ENCODE results near the gene SHC1.
A peak's percentile ranks its signal among the peaks of the same experiment; 100 is the strongest.

SHC1 gene

DNA sequence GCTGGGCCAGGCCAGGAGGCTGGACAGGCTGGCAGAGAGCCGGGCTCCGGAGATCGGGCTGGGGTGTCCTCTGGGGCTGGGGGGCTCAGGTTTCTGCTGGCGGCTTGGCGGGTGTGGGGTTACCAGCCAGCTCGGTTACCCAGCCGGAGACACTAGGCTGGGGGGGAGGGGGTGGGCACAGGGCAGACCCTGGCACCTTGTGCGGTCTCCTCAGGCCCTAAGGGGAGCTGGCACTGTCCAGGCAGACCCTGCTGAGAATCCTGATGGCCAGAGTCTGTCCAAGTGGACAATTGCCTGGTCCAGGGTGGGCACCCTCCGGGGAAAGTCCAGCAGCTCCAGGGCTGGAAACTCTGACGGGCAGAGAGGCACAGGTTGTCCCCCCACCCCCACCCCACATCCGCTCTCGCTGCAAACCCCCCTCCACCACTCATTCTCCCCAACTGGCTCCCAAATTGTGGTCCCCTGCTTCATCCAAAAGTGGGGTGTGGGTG, 38.7 kb upstream of the SHC1 start:
- Histone ChIP-seq H3K36me3 (peaks cover 11% of the 10 kb centered on the region), H3K9me3 (no peaks in the 10 kb centered on the region), H4K20me1 (peaks cover 35% of the 10 kb centered on the region; the same call in 1 of the 2 replicates), H3K4me3 (peak overlapping the region; percentile 44; the same call in 1 of the 2 replicates), H3K9ac (peak overlapping the region; percentile 71; the same call in 1 of the 2 replicates), H3K27me3 (no peaks in the 10 kb centered on the region), H3K4me1 (peaks cover 99% of the 10 kb centered on the region), H3K4me2 (peak overlapping the region; percentile 100), H3K27ac (peak overlapping the region; percentile 98)
- TF ChIP-seq Cebpa-rat (IDR thresholded peaks at IDR 0.05): no peak

DNA sequence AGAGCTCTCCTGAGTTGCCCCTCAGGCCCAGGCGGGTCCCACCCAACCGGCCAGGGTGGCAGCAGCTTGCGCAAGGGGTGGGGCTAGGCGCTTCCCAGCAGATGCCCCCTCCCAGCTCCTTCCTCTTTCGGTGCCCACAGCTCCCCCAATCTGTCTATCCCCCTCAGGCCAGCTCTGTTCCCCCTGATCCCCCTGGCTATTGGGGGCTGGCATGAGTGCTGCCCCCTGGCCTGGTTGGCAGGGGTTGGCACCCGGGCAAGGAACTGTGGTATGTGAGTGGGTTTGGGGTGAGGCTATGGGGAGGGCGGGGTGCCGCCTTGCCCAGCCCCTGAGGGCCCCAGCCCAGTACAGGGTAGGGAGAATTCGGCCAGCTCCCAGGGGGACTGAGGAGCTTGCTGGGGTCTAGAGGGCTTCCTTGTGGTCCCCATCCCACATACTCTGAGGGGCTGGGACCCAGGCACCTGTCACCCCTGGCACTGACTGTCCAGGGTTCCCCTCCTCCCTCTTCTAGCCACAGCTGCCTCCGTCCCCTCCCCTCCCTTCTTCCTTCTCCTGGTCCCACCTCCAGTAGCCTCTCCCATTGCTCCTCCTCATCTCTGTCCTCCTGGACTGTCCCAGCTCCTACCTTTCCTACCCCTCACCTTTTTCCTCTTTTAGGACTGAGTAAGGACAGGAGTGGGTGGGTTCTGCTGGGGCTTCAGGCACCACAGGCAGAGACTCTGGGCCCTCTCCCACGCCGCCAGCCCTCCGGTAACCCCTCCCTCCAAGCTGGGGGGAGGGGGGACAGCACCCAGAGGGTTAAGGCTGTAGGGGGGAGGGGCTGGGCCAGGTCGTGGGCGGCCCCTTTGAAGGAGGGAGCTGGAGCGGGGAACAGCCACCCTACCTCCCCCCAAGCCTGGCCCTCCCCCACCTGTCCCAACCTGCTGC, 37.7 kb upstream of the SHC1 start:
- Histone ChIP-seq H4K20me1 (peaks cover 29% of the 10 kb centered on the region; the same call in 1 of the 2 replicates), H3K4me1 (peaks cover 92% of the 10 kb centered on the region), H3K36me3 (peaks cover 5% of the 10 kb centered on the region), H3K4me2 (peak overlapping the region; percentile 100), H3K27me3 (no peaks in the 10 kb centered on the region), H3K9me3 (no peaks in the 10 kb centered on the region), H3K4me3 (peak overlapping the region; percentile 95; the same call in 1 of the 2 replicates), H3K9ac (peak overlapping the region; percentile 71), H3K27ac (peak overlapping the region; percentile 98)
- TF ChIP-seq Cebpa-rat (IDR thresholded peaks at IDR 0.05): no peak

DNA sequence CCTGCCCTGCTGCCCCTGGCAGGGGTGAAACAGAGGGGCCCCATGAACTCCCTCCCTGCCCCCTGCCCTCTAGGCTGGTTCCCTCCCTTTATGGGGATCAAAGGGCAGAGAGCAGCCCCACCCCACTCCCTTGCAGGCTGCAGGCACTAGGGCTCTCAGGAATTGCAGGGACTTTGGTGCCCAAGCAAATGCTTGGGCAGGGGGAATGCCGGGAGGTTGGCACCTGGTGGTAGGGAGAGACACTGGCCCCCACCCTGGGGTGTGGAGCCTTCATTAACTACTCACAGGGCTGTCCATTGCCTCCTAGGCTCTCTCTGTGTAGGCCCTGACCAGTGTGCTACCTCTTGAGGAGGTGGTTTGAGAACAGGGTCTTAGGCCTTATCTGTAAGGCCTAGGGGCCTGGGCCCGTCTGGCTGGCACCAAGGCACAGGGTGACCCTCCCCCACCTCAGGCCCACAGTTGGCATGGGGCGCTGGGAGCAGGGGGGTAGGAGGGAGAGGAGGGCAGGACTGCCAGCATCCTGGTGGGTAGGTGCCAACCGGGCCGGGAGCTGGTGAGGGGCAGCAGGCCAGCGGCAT, 36.8 kb upstream of the SHC1 start:
- H3K27ac ChIP-seq: peak overlapping the region; percentile 98

DNA sequence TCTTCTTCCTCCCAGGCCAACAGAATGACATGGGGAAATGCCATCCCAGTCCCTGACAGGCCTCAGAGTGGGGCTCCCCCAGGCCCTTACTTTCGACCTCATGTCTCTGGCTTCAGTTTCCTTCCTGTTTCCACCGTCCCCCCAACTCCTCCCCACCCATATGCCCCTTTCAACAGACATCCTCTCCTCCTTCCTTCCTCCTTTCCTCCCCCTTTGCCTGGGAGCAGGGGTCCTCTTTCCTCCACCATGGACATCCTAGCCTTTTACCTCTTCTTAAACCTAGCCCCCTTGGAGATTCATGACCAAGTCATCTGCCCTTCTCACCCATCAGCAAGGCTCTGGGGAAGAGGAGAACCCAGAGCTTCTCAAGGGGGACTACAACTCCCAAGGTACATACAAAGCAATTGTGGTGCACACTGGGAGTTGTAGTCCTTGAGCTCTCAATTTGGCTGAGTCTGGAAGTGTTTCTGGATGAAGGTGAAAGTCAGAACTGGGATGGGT, 36.1 kb upstream of the SHC1 start:
- peak overlapping the region; percentile 95; the same call in 1 of the 2 replicates for H3K4me3 ChIP-seq
- H3K27ac ChIP-seq: peak overlapping the region; percentile 98
- no peaks in the 10 kb centered on the region for H3K27me3 ChIP-seq
- H3K36me3 ChIP-seq: peaks cover 5% of the 10 kb centered on the region; the same call in 1 of the 2 replicates
- peaks cover 16% of the 10 kb centered on the region; the same call in 1 of the 2 replicates for H4K20me1 ChIP-seq
- H3K4me1 ChIP-seq: peaks cover 76% of the 10 kb centered on the region
- H3K9ac ChIP-seq: peak overlapping the region; percentile 87
- no peak for TF ChIP-seq Cebpa-rat (IDR thresholded peaks at IDR 0.05)
- H3K4me2 ChIP-seq: peak overlapping the region; percentile 100
- no peaks in the 10 kb centered on the region for H3K9me3 ChIP-seq

More for the DNA sequence above, 36.8 kb upstream of the SHC1 start:
- no peaks in the 10 kb centered on the region for H3K9me3 ChIP-seq
- H3K9ac ChIP-seq: peak overlapping the region; percentile 71; the same call in 1 of the 2 replicates
- TF ChIP-seq Cebpa-rat (IDR thresholded peaks at IDR 0.05): no peak
- peaks cover 20% of the 10 kb centered on the region; the same call in 1 of the 2 replicates for H4K20me1 ChIP-seq
- H3K4me1 ChIP-seq: peaks cover 82% of the 10 kb centered on the region
- H3K27me3 ChIP-seq: no peaks in the 10 kb centered on the region
- peaks cover 5% of the 10 kb centered on the region; the same call in 1 of the 2 replicates for H3K36me3 ChIP-seq
- peak overlapping the region; percentile 100 for H3K4me2 ChIP-seq
- H3K4me3 ChIP-seq: peak overlapping the region; percentile 95; the same call in 1 of the 2 replicates

DNA sequence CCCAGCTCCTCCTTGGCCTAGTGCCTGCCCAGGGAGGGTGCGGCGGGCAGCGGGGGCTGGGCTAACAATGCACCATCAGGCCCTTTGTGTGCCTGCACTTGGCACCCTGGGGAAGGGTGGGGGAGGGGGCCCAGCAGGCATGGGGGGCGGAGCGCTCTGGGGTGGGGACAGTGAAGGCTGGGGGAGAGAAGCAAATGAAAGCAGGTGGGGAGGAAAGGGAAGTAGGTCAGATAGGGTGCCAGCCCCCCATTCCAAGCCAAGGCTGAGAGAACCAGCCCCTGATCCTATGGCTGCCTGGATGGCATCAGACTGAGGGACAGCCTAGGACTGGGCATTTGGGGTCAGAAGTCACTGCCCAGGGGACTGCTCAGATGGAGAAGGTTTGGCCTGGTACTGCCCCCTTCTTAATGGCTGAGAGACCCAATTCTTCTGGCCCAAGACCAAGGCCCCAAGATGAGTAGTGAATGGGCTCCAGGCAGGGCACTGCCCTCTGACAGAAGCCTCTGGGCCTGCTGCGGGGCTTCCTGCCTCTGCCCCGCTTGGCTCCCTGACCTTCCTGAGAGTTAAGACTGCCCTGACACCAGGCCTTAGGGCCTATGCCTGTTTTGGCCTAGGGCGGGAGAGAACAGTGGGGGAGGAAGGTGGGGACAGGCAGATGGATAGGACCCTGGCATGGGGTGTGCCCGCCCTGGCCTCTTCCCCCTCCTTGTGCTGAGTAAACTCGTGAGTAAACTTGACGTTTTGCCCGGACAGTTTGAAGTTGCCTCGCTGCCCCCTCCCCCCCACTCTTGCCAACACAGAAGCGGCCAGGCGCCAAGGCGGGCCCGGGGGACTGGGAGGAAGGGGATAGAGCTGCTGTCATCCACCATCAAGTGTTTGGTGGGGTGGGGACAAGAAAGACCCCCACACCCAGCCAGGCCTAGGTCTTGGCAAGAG, 34.8 kb upstream of the SHC1 start:
- H3K36me3 ChIP-seq: no peaks in the 10 kb centered on the region
- peak overlapping the region; percentile 100 for H3K4me2 ChIP-seq
- no peaks in the 10 kb centered on the region for H3K27me3 ChIP-seq
- peaks cover 16% of the 10 kb centered on the region; the same call in 1 of the 2 replicates for H4K20me1 ChIP-seq
- H3K9ac ChIP-seq: peak overlapping the region; percentile 95
- no peaks in the 10 kb centered on the region for H3K9me3 ChIP-seq
- peak overlapping the region; percentile 95 for H3K4me3 ChIP-seq
- peaks cover 63% of the 10 kb centered on the region for H3K4me1 ChIP-seq
- H3K27ac ChIP-seq: peak overlapping the region; percentile 98
- TF ChIP-seq Cebpa-rat (IDR thresholded peaks at IDR 0.05): no peak

DNA sequence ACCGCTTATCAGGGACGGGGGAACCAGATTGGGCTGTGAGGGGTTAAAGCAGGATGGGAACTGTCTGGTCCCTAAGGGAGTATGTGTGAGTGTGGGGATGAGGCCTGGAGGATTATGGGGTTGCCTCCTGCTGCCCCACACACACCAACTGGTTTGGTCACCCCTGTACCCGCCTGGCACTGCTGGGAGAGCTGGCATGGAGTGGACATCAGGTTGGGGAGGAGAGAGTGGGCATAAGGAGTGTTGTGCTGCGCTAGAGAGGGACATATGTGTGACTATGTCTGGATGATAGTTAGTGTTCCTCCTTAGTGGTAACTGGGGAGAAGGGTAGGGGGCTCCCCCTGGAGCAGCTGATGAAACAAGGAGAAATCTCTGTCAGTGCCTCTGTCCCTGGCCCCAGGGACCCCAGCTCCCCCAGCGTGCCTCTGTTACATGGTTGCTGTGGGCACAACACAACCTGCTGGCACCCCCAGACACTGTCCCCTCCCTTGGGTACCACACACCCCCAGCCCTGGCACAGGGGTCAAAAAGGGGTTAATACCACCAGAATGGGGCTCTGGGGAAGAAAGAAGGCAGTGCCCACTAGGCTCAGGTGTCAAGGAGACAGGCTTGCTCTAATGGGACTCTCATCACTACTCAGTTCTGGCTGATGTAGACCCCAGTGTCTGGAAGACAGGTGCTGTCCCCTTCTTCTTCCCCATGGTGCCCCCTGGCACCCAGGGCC, 34.0 kb upstream of the SHC1 start:
- Histone ChIP-seq H3K9ac (peak overlapping the region; percentile 95), H3K27me3 (no peaks in the 10 kb centered on the region), H3K4me3 (peak overlapping the region; percentile 95), H3K4me1 (peaks cover 58% of the 10 kb centered on the region), H3K4me2 (peak overlapping the region; percentile 100), H3K9me3 (no peaks in the 10 kb centered on the region), H4K20me1 (peaks cover 16% of the 10 kb centered on the region; the same call in 1 of the 2 replicates), H3K27ac (peak overlapping the region; percentile 98), H3K36me3 (no peaks in the 10 kb centered on the region)
- TF ChIP-seq Cebpa-rat (IDR thresholded peaks at IDR 0.05): no peak

DNA sequence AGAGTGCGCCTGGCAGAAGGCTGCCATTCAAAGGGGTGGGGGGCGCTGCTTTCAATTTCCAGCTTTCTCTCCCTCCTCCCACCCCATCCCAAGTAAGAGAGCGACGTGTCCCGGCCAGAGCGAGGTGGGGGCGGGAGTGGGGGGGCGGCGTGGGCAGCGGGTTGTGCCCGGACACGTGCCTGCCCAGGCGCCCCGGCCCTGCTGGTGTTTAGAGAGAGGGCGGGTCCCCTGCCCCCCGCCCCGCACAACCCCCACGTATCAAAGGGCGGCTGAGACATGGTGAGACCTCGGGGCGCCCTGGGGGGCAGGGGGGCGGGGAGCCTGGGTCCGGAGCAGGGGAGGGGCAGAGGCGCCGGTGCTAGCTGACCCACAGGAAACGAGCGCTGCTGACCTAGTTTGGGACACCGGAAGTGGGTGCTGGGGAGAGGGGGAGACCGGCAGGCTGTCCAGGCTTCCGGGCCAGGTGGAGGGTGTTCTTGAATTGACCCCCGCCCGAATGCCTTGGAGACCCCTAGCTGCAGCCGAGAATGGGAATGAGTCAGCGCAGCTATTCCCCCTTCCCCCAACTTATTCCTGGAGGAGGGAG, 33.3 kb upstream of the SHC1 start:
- Histone ChIP-seq H3K9ac (peak overlapping the region; percentile 95), H3K27ac (peak overlapping the region; percentile 98), H3K9me3 (no peaks in the 10 kb centered on the region), H4K20me1 (peaks cover 16% of the 10 kb centered on the region; the same call in 1 of the 2 replicates), H3K4me1 (peaks cover 54% of the 10 kb centered on the region), H3K4me2 (peak overlapping the region; percentile 100), H3K4me3 (peak overlapping the region; percentile 95), H3K36me3 (no peaks in the 10 kb centered on the region), H3K27me3 (no peaks in the 10 kb centered on the region)
- TF ChIP-seq Cebpa-rat (IDR thresholded peaks at IDR 0.05): no peak

DNA sequence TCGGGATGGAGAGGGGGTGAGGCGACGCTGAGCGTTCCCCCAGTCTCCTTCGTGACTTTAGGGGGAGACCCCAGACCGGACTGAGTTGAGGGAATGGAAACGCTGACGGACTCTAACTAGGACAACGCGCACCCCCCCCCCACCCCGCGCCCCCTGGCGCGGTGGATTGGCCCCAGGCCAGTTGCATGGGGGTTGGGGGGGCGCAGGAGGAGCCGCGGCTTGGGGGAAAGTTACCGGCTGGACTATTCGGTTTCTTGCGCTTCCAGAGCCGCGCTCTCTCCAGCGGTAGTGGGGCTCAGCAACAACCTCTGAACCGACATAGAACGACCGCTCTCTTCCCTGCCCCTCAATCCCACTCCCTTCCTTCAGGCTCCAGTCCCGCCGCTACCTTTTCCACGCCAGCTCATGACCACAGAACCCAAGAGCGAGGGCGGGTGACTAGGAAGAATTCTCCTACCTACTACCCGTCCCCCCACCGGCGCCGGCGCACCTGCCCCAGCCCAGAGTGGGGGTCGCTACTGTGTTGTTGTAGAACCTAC, 32.7 kb upstream of the SHC1 start:
- Histone ChIP-seq H3K4me3 (peak overlapping the region; percentile 95), H3K4me1 (peaks cover 54% of the 10 kb centered on the region), H3K27me3 (no peaks in the 10 kb centered on the region), H3K9ac (peak overlapping the region; percentile 95), H4K20me1 (peaks cover 14% of the 10 kb centered on the region; the same call in 1 of the 2 replicates), H3K9me3 (no peaks in the 10 kb centered on the region), H3K36me3 (no peaks in the 10 kb centered on the region), H3K27ac (peak overlapping the region; percentile 98), H3K4me2 (peak overlapping the region; percentile 100)
- no peak for TF ChIP-seq Cebpa-rat (IDR thresholded peaks at IDR 0.05)

Measured in BLaER1 (cell line).